Left lung (tissue), 10 donors: Measurements from ENCODE around the gene BCDIN3D. TPM values are rescaled to one million over a fixed set of nuclear protein-coding genes. Genes with fewer than 3 reads are reported as not detected.

ENCODE experiments used
- ATAC-seq: fragments of 200-7000 bp; cut with Tn5 transposase; one replicate; pipeline ENCODE4 v1.9.1; 2020; ENCODE audit warnings: moderate library complexity
- DNase-seq, 4 donors: peaks; one replicate each; pipeline ENCODE4 v3.0.0-alpha.2; 2013 to 2020
- H3K27ac ChIP-seq, 2 donors: fragments of 200-600 bp; sonication (generic) in 1 of 2; one replicate each; pipeline versions ENCODE4 v1.5.0 to v1.8.0; 2020 to 2021
- H3K27me3 ChIP-seq, 2 donors: fragments of 200-600 bp; sonication (generic) in 1 of 2; one replicate each; pipeline versions ENCODE4 v1.5.0 to v1.8.0; 2020 to 2021
- H3K36me3 ChIP-seq, 2 donors: fragments of 200-600 bp; sonication (generic) in 1 of 2; one replicate each; pipeline versions ENCODE4 v1.5.0 to v1.8.0; 2020 to 2021
- H3K4me1 ChIP-seq, 2 donors: fragments of 200-600 bp; one replicate each; pipeline ENCODE4 v1.8.0; 2021
- H3K4me3 ChIP-seq, 2 donors: fragments of 200-600 bp; sonication (generic) in 1 of 2; one replicate each; pipeline versions ENCODE4 v1.5.0 to v1.8.0; 2020 to 2021; ENCODE audit warnings: mild to moderate bottlenecking in 1 of 2
- H3K9me3 ChIP-seq, 2 donors: fragments of 200-600 bp; sonication (generic) in 1 of 2; one replicate each; pipeline versions ENCODE4 v1.5.0 to v1.8.0; 2020 to 2021
- intact Hi-C, 2 donors: fragments of 100-400 bp; cut with DNase I; formaldehyde crosslinking; loops; one replicate each; pipeline versions ENCODE4 v1.11.2 to v1.14.2; 2022
- polyA plus RNA-seq, 6 donors: library from polyadenylated mRNA; unstranded; fragments of 120-200 nt; gene quantifications; one replicate each; pipeline ENCODE4 v1.2.1, GENCODE V29; 2013; ENCODE audit not compliant: insufficient read length in 6 of 6
- total RNA-seq, 2 donors: library from RNA; stranded (reverse); fragmentation: NEBNext Ultra II Directional; extraction: Animal tissue kit (Norgen Biotek cat#: 25700); gene quantifications; one replicate each; pipeline ENCODE4 v1.2.1, GENCODE V29; 2021
- TF ChIP-seq, protein P1 (sequence below), 2 donors: fragments of 200-600 bp; sonication (generic) in 1 of 2; IDR thresholded peaks; one replicate each; pipeline versions ENCODE4 v1.5.0 to v1.8.0; 2021; ENCODE audit warnings: antibody characterized with exemption in 2 of 2
- donor health status: DM: no; HTN: yes; CAD: no.
- donor health status: DM: no; HTN: no; CAD: no.

Gene BCDIN3D
- total and polyA plus RNA-seq, 8 donors, result 4.3 to 7.3 (median 5.8) TPM

DNA sequence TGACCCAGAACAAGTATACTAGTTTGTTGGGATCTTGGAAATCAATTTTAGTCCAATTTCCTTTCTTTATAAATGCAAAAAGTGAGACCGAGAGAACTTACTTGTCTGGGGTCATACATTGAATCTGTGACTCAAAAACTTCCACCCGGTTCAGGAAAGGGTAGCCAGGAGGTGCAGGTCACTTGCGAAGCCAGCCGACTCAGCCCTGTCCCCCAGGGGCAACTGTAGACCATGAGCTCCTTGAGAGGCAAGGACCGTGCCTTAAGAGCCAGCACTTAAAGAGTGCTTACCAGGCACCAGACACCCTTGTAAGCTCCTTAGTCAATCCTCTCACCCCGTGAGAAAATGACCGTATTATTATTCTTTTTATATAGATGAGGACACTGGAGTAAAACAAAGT lies 505 bp upstream of the BCDIN3D start:
- peak overlapping the region; percentile 87 to 93 for H3K27ac ChIP-seq
- intact Hi-C loops, result no loop called here
- DNase-seq (no peak), ATAC-seq (peak; percentile 3)
- peaks cover 8 to 19% of the 10 kb centered on the region in 2 donors for H3K4me1 ChIP-seq
- H3K9me3 ChIP-seq, result no peaks in the 10 kb centered on the region
- TF ChIP-seq, protein P1, sequence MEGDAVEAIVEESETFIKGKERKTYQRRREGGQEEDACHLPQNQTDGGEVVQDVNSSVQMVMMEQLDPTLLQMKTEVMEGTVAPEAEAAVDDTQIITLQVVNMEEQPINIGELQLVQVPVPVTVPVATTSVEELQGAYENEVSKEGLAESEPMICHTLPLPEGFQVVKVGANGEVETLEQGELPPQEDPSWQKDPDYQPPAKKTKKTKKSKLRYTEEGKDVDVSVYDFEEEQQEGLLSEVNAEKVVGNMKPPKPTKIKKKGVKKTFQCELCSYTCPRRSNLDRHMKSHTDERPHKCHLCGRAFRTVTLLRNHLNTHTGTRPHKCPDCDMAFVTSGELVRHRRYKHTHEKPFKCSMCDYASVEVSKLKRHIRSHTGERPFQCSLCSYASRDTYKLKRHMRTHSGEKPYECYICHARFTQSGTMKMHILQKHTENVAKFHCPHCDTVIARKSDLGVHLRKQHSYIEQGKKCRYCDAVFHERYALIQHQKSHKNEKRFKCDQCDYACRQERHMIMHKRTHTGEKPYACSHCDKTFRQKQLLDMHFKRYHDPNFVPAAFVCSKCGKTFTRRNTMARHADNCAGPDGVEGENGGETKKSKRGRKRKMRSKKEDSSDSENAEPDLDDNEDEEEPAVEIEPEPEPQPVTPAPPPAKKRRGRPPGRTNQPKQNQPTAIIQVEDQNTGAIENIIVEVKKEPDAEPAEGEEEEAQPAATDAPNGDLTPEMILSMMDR (IDR thresholded peaks at IDR 0.05), result no peak
- peaks cover 0 to 11% of the 10 kb centered on the region in 2 donors for H3K27me3 ChIP-seq
- H3K36me3 ChIP-seq, result no peaks in the 10 kb centered on the region
- H3K4me3 ChIP-seq, result peak overlapping the region; percentile 65 to 73

DNA sequence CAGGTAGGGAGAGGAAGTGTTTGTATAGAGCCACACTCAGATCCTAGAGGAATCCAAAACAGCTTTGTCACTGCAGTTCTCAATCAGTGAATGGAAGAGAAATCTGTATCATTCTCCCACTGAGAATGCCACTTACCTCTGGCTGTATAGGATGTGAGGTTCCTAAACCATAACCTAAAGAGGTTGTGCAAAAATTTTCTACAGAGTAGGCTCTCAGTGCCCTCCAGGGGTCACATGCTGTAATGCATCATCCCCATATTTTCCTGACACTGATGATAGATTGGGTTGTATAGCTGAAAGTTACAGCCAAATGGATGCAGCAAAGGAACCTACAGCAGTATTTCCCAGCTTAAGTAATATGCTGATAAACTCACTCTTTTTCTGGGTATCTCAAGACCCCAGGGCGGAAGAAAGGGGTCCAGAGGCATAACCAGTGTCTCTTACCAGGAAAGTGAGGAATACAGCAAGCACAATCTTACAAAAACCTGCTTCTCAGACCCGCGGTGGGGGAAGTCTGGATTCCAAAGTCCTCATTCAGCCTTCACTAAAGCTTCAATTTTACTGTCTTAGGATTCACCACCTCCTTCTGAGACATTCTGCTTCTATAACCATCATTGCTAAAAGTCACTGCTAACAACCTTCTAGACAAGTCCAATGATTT lies 3.8 kb downstream of the BCDIN3D start:
- ATAC-seq, result no peak
- no peaks in the 10 kb centered on the region for H3K9me3 ChIP-seq
- no peak overlapping the region for H3K27ac ChIP-seq

DNA sequence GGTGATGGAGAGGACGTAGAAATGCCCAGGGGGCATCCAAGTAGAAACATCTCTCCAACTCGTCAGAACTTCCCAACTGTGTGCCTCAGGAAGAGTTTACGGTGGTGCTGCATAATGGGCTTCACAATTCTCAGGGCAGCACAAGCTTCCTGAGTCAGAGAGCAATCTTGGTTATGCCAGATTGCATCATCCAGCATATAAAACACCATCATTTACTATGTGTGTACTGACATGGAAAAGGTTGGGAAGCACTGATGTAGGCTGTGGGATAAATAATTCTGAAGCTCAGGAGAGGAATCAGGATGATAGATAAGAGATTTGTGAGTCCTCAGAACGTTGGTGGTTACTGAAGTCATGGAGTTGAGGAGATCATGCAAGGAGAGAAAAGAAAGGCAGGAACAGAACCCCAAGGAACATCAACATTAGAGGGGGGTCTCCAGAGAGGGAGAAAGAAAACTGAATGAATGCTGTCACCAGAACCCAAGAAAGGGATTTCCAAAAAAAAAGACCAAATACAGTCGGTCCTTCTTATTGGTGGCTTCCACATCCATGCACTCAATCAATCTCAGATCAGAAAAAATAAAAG lies 10.0 kb downstream of the BCDIN3D start:
- intact Hi-C loops, result no loop called here
- TF ChIP-seq, protein P1 (IDR thresholded peaks at IDR 0.05), result no peak
- no peak overlapping the region for H3K4me3 ChIP-seq
- H3K9me3 ChIP-seq, result no peaks in the 10 kb centered on the region
- H3K4me1 ChIP-seq, result peaks cover 0 to 10% of the 10 kb centered on the region in 2 donors
- ATAC-seq, result no peak
- no peaks in the 10 kb centered on the region for H3K27me3 ChIP-seq
- no peaks in the 10 kb centered on the region for H3K36me3 ChIP-seq
- no peak for DNase-seq
- no peak overlapping the region for H3K27ac ChIP-seq

More for the DNA sequence above, 3.8 kb downstream of the BCDIN3D start:
- Histone ChIP-seq H3K4me1 (peaks cover 8 to 19% of the 10 kb centered on the region in 2 donors), H3K36me3 (no peaks in the 10 kb centered on the region), H3K4me3 (no peak overlapping the region), H3K27me3 (no peaks in the 10 kb centered on the region)
- intact Hi-C loops, result loop anchor here in 1 of 2 donors (2.0 kb wide), 1 partner anchor 62 kb away; no protein-coding TSS in a partner anchor
- TF ChIP-seq, protein P1 (IDR thresholded peaks at IDR 0.05), result peak; percentile 43 to 55
- peak in 2 of 4 donors; percentile 17 to 35 for DNase-seq

DNA sequence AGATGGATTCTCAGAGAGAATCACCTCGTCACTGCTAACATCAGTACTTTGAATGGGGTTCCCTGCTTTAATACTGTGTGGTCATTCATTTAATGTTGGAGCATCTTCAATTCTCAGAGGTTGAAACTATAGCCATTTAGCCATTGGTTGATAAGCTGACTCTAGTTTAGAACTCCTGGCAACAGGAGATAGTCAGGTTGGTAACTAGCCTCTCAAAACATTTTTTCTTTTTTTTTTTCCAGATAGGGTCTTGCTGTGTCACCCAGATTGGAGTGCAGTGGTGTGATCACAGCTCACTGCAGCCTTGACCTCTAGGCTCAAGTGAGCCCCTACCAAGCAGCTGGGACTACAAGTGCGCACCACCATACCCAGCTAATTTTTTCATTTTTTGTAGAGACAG lies 11.2 kb downstream of the BCDIN3D start:
- H3K27ac ChIP-seq, result no peak overlapping the region
- H3K36me3 ChIP-seq, result no peaks in the 10 kb centered on the region
- intact Hi-C loops, result no loop called here
- H3K9me3 ChIP-seq, result no peaks in the 10 kb centered on the region
- ATAC-seq (no peak), DNase-seq (no peak)
- peaks cover 6 to 18% of the 10 kb centered on the region in 2 donors for H3K4me1 ChIP-seq
- TF ChIP-seq, protein P1 (IDR thresholded peaks at IDR 0.05), result no peak
- no peak overlapping the region for H3K4me3 ChIP-seq
- H3K27me3 ChIP-seq, result no peaks in the 10 kb centered on the region
